Endothelial cell of umbilical vein (primary cell): ENCODE data around the gene DDX51. TPM values are rescaled to one million over a fixed set of nuclear protein-coding genes. Genes with fewer than 3 reads are reported as not detected.

ENCODE experiments used
- BruUV-seq: library from RNA; stranded (reverse); fragments of 400-500 nt; replicated peaks from 2 replicates; lab custom pipeline; 2021; lab: Mats Ljungman, UMichigan
- CTCF ChIA-PET: fragments of 300-600, 350-600 bp; sonication (Branson Sonifier 250); formaldehyde crosslinking; loops from one replicate; lab custom pipeline; 2021; ENCODE audit warnings: antibody characterized with exemption, inconsistent platforms; lab: Charles Lee
- POLR2A ChIA-PET: fragments of 300-600, 350-600 bp; sonication (Branson Sonifier 250); formaldehyde crosslinking; loops from one replicate; lab custom pipeline; 2021; ENCODE audit warnings: antibody characterized with exemption, inconsistent platforms; lab: Charles Lee
- DNase-seq: peaks from one replicate; pipeline ENCODE4 v3.0.0-alpha.2; 2011; ENCODE audit warnings: low read depth, low spot score
- FAIRE-seq: peaks from 2 replicates; lab custom pipeline; 2011; peaks lifted over from hg19 to GRCh38; lab: Jason Lieb, UNC
- H2AFZ ChIP-seq: 2 replicates; pipeline ENCODE4 v1.6.0; 2012; ENCODE audit warnings: low read depth, low read length, control low read depth, inconsistent platforms
- H3K27ac ChIP-seq: 2 replicates; pipeline ENCODE4 v1.5.1; 2011; ENCODE audit warnings: low read depth, mild to moderate bottlenecking, control low read depth, low read length, moderate library complexity; ENCODE audit not compliant: insufficient read depth
- H3K27me3 ChIP-seq, 2 experiments: 2 replicates each; pipeline versions ENCODE4 v1.6.0 to v1.6.1; 2011; ENCODE audit warnings: low read length in 2 of 2, mixed read lengths in 1 of 2; ENCODE audit not compliant: control insufficient read depth in 2 of 2, insufficient read depth in 2 of 2
- H3K36me3 ChIP-seq, 2 experiments: 2 replicates in 1 of 2; 3 replicates in 1 of 2; pipeline ENCODE4 v1.5.1; 2011; ENCODE audit warnings: low read length in 2 of 2, mild to moderate bottlenecking in 1 of 2, moderate library complexity in 1 of 2; ENCODE audit not compliant: control insufficient read depth in 2 of 2, insufficient read depth in 2 of 2; ENCODE audit errors: extremely low read depth in 1 of 2
- H3K4me1 ChIP-seq: 3 replicates; pipeline ENCODE4 v1.5.1; 2011; ENCODE audit warnings: mild to moderate bottlenecking, low read length; ENCODE audit not compliant: control insufficient read depth, insufficient read depth; ENCODE audit errors: extremely low read depth
- H3K4me2 ChIP-seq: 2 replicates; pipeline ENCODE4 v1.6.1; 2011; ENCODE audit warnings: low read length, control low read depth, mixed read lengths; ENCODE audit not compliant: insufficient read depth
- H3K4me3 ChIP-seq, 3 experiments: fragments of 200-600 bp in 1 of 3; sonication (generic), shearing (Covaris generic) in 1 of 3; replicated peaks in 1 of 3; 2 replicates each; pipeline ENCODE4 v1.5.1; 2011 to 2016; ENCODE audit warnings: control low read depth in 3 of 3, low read length in 3 of 3, mild to moderate bottlenecking in 2 of 3, inconsistent platforms in 1 of 3, low read depth in 1 of 3, moderate library complexity in 1 of 3; ENCODE audit not compliant: insufficient read depth in 1 of 3
- H3K79me2 ChIP-seq: 2 replicates; pipeline ENCODE4 v1.6.0; 2012; ENCODE audit warnings: low read length, inconsistent platforms; ENCODE audit not compliant: control insufficient read depth, insufficient read depth
- H3K9ac ChIP-seq: replicated peaks from 2 replicates; pipeline ENCODE3; 2011; ENCODE audit warnings: low read length, control low read depth; ENCODE audit not compliant: insufficient read depth; ENCODE audit errors: extremely low read depth
- H3K9me1 ChIP-seq: replicated peaks from 3 replicates; pipeline ENCODE4 v1.6.0; 2011; ENCODE audit warnings: mild to moderate bottlenecking, low read length; ENCODE audit not compliant: control insufficient read depth, insufficient read depth; ENCODE audit errors: extremely low read depth
- H3K9me3 ChIP-seq: replicated peaks from 2 replicates; pipeline ENCODE4 v1.5.1; 2012; ENCODE audit warnings: low read length, inconsistent platforms; ENCODE audit not compliant: control insufficient read depth, insufficient read depth
- H4K20me1 ChIP-seq: replicated peaks from 2 replicates; pipeline ENCODE3; 2011; ENCODE audit warnings: mild to moderate bottlenecking, low read length; ENCODE audit not compliant: control insufficient read depth, insufficient read depth; ENCODE audit errors: extremely low read depth
- EZH2 ChIP-seq: IDR thresholded peaks from 2 replicates; pipeline ENCODE4 v1.6.1; 2012; ENCODE audit warnings: borderline replicate concordance, low read depth, mild to moderate bottlenecking, moderate library complexity, low read length, inconsistent platforms; ENCODE audit not compliant: severe bottlenecking
- FOS ChIP-seq: IDR thresholded peaks from 2 replicates; pipeline ENCODE4 v1.6.1; 2011; ENCODE audit warnings: mild to moderate bottlenecking, low read length, moderate library complexity, borderline replicate concordance; ENCODE audit not compliant: insufficient read depth
- GATA2 ChIP-seq: IDR thresholded peaks from 2 replicates; pipeline ENCODE4 v1.7.0; 2011; ENCODE audit warnings: low read depth, mild to moderate bottlenecking, moderate library complexity, mixed read lengths, low read length; ENCODE audit not compliant: insufficient read length, insufficient read depth
- JUN ChIP-seq: IDR thresholded peaks from 2 replicates; pipeline ENCODE4 v1.6.1; 2011; ENCODE audit warnings: borderline replicate concordance, low read depth; ENCODE audit not compliant: insufficient read length, insufficient read depth
- MAX ChIP-seq: IDR thresholded peaks from 2 replicates; pipeline ENCODE4 v1.6.1; 2011; ENCODE audit not compliant: insufficient read depth, insufficient read length
- MYC ChIP-seq: IDR thresholded peaks from one replicate; pipeline ENCODE4 v1.6.1; 2011; ENCODE audit warnings: mild to moderate bottlenecking, low read depth, low read length
- POLR2A ChIP-seq: IDR thresholded peaks from 2 replicates; pipeline ENCODE4 v1.6.1; 2012; ENCODE audit warnings: low read depth, mild to moderate bottlenecking, control low read depth, low read length
- POLR2AphosphoS5 ChIP-seq: IDR thresholded peaks from 2 replicates; pipeline ENCODE4 v1.6.1; 2012; ENCODE audit warnings: low read depth, mild to moderate bottlenecking, control low read depth, low read length, moderate library complexity; ENCODE audit not compliant: insufficient read depth
- dilution Hi-C: fragments of 300-500 bp; cut with MboI; formaldehyde crosslinking; loops from one replicate; pipeline ENCODE4 v1.15.0; 2019; ENCODE audit warnings: low sequenced_read_pairs; ENCODE audit not compliant: extremely low pct_ligation_motif_present
- intact Hi-C: fragments of 100-400 bp; cut with micrococcal nuclease; formaldehyde crosslinking; loops from one replicate; pipeline ENCODE4 v1.10.0; 2022
- polyA plus RNA-seq, 4 experiments: library from polyadenylated mRNA; depleted of rRNA in 3 of 4; stranded (reverse) in 3 of 4; unstranded in 1 of 4; fragments of >200 nt; gene quantifications; 2 replicates each; pipeline versions ENCODE4 v1.2.1 to v1.2.3, GENCODE V29; 2011 to 2012; ENCODE audit warnings: missing spikeins in 1 of 4
- total RNA-seq: library from RNA; stranded (reverse); gene quantifications from 2 replicates; pipeline ENCODE4 v1.2.3, GENCODE V29; 2021
- TF ChIP-seq, protein P1 (sequence below), 2 donors: IDR thresholded peaks; 1 replicate in 1 of 2; 2 replicates in 1 of 2; pipeline ENCODE4 v1.5.1; 2011; ENCODE audit warnings: low read length in 2 of 2, mild to moderate bottlenecking in 2 of 2, moderate library complexity in 2 of 2, control low read depth in 1 of 2, inconsistent platforms in 1 of 2, low read depth in 1 of 2; ENCODE audit not compliant: insufficient read depth in 1 of 2; ENCODE audit errors: extremely low read depth in 1 of 2

Gene DDX51
- total and polyA plus RNA-seq, 2 donors (not counting 3 experiments of a cell fraction or from before 2014, with no cell fraction given) = 11.4 to 23.5 TPM

GRCh38 chr12:132106921-132107320, 37.2 kb downstream of the DDX51 start:
- ChIA-PET CTCF (no interaction called here), POLR2A (no interaction called here)
- no peak overlapping the region for H3K4me2 ChIP-seq
- no peaks in the 10 kb centered on the region for H4K20me1 ChIP-seq
- no peak for DNase-seq
- H3K9ac ChIP-seq = no peak overlapping the region
- intact Hi-C loops = no loop called here
- H3K79me2 ChIP-seq = no peaks in the 10 kb centered on the region
- H3K9me3 ChIP-seq = no peaks in the 10 kb centered on the region
- H3K9me1 ChIP-seq = no peaks in the 10 kb centered on the region
- peaks cover 0 to 17% of the 10 kb centered on the region in 2 experiments for H3K36me3 ChIP-seq
- no peaks in the 10 kb centered on the region for H3K27me3 ChIP-seq
- H3K4me1 ChIP-seq = no peaks in the 10 kb centered on the region
- no TSS peak for BruUV-seq
- no peak overlapping the region for H2AFZ ChIP-seq
- dilution Hi-C loops = no loop called here
- TF ChIP-seq POLR2AphosphoS5 (no peak), MAX (no peak), MYC (no peak)
- FAIRE-seq = no peak
- no peak overlapping the region for H3K27ac ChIP-seq
- no peak overlapping the region for H3K4me3 ChIP-seq

DNA sequence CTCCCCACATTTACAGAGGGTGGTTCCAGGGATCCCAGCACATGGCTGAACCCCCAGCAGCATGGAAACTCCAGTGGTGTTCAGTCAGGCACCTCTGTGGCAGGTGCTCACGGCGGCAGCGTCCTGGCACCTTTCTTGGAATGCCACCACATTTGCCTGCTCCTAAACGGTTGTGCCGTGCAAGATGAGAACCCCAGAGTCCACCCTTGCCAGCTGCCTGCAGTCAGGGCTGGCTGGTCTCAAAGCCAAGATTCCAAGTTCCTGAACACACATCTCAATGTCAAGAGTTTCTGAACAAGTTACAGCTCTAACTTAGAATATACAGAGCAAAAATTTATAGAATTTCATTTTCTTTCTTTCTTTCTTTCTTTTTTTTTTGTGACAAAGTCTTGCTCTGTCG, 38.7 kb downstream of the DDX51 start:
- no peak overlapping the region for H3K4me2 ChIP-seq
- no TSS peak for BruUV-seq
- H3K79me2 ChIP-seq = no peaks in the 10 kb centered on the region
- intact Hi-C loops = no loop called here
- H4K20me1 ChIP-seq = no peaks in the 10 kb centered on the region
- no peaks in the 10 kb centered on the region for H3K9me3 ChIP-seq
- H3K27ac ChIP-seq = no peak overlapping the region
- DNase-seq (no peak), FAIRE-seq (no peak)
- CTCF ChIA-PET = no interaction called here
- TF ChIP-seq POLR2A (no peak), GATA2 (no peak), EZH2 (no peak), MAX (no peak), MYC (no peak), POLR2AphosphoS5 (no peak), FOS (no peak), JUN (no peak)
- TF ChIP-seq, protein P1, sequence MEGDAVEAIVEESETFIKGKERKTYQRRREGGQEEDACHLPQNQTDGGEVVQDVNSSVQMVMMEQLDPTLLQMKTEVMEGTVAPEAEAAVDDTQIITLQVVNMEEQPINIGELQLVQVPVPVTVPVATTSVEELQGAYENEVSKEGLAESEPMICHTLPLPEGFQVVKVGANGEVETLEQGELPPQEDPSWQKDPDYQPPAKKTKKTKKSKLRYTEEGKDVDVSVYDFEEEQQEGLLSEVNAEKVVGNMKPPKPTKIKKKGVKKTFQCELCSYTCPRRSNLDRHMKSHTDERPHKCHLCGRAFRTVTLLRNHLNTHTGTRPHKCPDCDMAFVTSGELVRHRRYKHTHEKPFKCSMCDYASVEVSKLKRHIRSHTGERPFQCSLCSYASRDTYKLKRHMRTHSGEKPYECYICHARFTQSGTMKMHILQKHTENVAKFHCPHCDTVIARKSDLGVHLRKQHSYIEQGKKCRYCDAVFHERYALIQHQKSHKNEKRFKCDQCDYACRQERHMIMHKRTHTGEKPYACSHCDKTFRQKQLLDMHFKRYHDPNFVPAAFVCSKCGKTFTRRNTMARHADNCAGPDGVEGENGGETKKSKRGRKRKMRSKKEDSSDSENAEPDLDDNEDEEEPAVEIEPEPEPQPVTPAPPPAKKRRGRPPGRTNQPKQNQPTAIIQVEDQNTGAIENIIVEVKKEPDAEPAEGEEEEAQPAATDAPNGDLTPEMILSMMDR (IDR thresholded peaks at IDR 0.05; ENCODE audit: extremely low read depth in 1 of 2, insufficient read depth in 1 of 2, low read depth in 1 of 2, low read length in 2 of 2) = no peak
- H3K27me3 ChIP-seq = no peaks in the 10 kb centered on the region
- POLR2A ChIA-PET = no interaction called here
- H3K9me1 ChIP-seq = no peaks in the 10 kb centered on the region
- H3K4me3 ChIP-seq = no peak overlapping the region
- H3K4me1 ChIP-seq = no peaks in the 10 kb centered on the region
- H2AFZ ChIP-seq = no peak overlapping the region
- dilution Hi-C loops = no loop called here
- H3K9ac ChIP-seq = no peak overlapping the region
- peaks cover 0 to 10% of the 10 kb centered on the region in 2 experiments for H3K36me3 ChIP-seq
